ENCODE results near the gene ZNF345.

DNA sequence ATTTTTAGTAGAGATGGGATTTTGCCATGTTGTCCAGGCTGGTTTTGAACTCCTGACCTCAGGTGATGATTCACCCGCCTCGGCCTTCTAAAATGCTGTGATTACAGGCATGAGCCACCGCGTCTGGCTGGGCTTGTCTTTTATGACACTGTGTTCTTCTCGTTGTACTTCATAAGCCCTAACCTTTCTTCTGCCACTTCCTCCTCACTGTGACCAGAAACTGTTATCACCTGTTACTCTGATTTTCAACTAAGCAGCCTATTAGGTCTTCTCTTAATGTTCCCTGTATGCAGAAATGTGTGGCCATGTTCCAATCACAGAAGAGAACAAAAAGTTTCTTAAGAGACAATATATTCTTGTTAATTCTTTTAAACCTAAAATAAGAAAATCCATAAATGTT, 28.9 kb upstream of the ZNF345 start:
- TF ChIP-seq, protein P1, sequence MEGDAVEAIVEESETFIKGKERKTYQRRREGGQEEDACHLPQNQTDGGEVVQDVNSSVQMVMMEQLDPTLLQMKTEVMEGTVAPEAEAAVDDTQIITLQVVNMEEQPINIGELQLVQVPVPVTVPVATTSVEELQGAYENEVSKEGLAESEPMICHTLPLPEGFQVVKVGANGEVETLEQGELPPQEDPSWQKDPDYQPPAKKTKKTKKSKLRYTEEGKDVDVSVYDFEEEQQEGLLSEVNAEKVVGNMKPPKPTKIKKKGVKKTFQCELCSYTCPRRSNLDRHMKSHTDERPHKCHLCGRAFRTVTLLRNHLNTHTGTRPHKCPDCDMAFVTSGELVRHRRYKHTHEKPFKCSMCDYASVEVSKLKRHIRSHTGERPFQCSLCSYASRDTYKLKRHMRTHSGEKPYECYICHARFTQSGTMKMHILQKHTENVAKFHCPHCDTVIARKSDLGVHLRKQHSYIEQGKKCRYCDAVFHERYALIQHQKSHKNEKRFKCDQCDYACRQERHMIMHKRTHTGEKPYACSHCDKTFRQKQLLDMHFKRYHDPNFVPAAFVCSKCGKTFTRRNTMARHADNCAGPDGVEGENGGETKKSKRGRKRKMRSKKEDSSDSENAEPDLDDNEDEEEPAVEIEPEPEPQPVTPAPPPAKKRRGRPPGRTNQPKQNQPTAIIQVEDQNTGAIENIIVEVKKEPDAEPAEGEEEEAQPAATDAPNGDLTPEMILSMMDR (IDR thresholded peaks at IDR 0.05): no peak
- TF ChIP-seq ZFX (IDR thresholded peaks at IDR 0.05; ENCODE audit: borderline replicate concordance): no peak
